AG04449 (cell line): ENCODE results near the gene ALPI.

ENCODE experiments used
- CTCF ChIA-PET: fragments of 350-600 bp; formaldehyde crosslinking; extraction: SDS; loops from one replicate; lab custom pipeline; 2021; ENCODE audit warnings: antibody characterized with exemption; lab: Yijun Ruan, JAX
- POLR2A ChIA-PET: fragments of 400-600, 350-600 bp; formaldehyde crosslinking; extraction: SDS; loops from one replicate; lab custom pipeline; 2020; ENCODE audit warnings: antibody characterized with exemption, inconsistent platforms; lab: Yijun Ruan, JAX
- DNase-seq: peaks from one replicate; pipeline ENCODE4 v3.0.0-alpha.2; 2010; ENCODE audit warnings: low read depth, low spot score
- H3K4me3 ChIP-seq: 2 replicates; pipeline ENCODE4 v1.5.1; 2011; ENCODE audit warnings: low read depth, mild to moderate bottlenecking, control low read depth, low read length
- CTCF ChIP-seq: IDR thresholded peaks from one replicate; pipeline ENCODE4 v1.5.1; 2011; ENCODE audit warnings: mild to moderate bottlenecking, moderate library complexity, low read length, control low read depth, inconsistent platforms; ENCODE audit not compliant: insufficient read depth; ENCODE audit errors: missing control alignments

The ALPI gene

GRCh38 chr2:232483311-232483922, 27.5 kb downstream of the ALPI start:
- no peak overlapping the region for H3K4me3 ChIP-seq
- no peak for TF ChIP-seq CTCF
- POLR2A ChIA-PET, result no interaction called here
- no peak for DNase-seq
- CTCF ChIA-PET, result interaction anchor here (1.2 kb wide), 1 partner anchor 42 kb away, joined by 3 read pairs; no protein-coding TSS in a partner anchor

GRCh38 chr2:232483923-232484627, 28.1 kb downstream of the ALPI start:
- DNase-seq, result no peak
- TF ChIP-seq CTCF, result no peak
- ChIA-PET CTCF (no interaction called here), POLR2A (no interaction called here)
- H3K4me3 ChIP-seq, result no peak overlapping the region

GRCh38 chr2:232484628-232485347, 28.8 kb downstream of the ALPI start:
- POLR2A ChIA-PET, result no interaction called here
- H3K4me3 ChIP-seq, result no peak overlapping the region
- DNase-seq, result no peak
- CTCF ChIA-PET, result interaction anchor here (0.8 kb wide), 1 partner anchor 10 kb away, joined by 3 read pairs; no protein-coding TSS in a partner anchor
- TF ChIP-seq CTCF, result no peak

GRCh38 chr2:232485348-232485756, 29.4 kb downstream of the ALPI start:
- ChIA-PET CTCF (interaction anchor here (0.8 kb wide), 1 partner anchor 11 kb away, joined by 3 read pairs; no protein-coding TSS in a partner anchor), POLR2A (no interaction called here)
- no peak for TF ChIP-seq CTCF
- no peak overlapping the region for H3K4me3 ChIP-seq
- DNase-seq, result no peak

GRCh38 chr2:232485757-232486557, 30.0 kb downstream of the ALPI start:
- TF ChIP-seq CTCF, result no peak
- POLR2A ChIA-PET, result no interaction called here
- DNase-seq, result no peak
- CTCF ChIA-PET, result no interaction called here
- H3K4me3 ChIP-seq, result no peak overlapping the region
